ENCODE measurements around the gene SPARCL1.
A peak's percentile ranks its signal among the peaks of the same experiment; 100 is the strongest.

The SPARCL1 gene

GRCh38 chr4:87540146-87541058, 11.2 kb upstream of the SPARCL1 start:
- no peak for DNase-seq

- DNase-seq = no peak
Observed at GRCh38 chr4:87532907-87533306, 3.7 kb upstream of the SPARCL1 start.

DNA sequence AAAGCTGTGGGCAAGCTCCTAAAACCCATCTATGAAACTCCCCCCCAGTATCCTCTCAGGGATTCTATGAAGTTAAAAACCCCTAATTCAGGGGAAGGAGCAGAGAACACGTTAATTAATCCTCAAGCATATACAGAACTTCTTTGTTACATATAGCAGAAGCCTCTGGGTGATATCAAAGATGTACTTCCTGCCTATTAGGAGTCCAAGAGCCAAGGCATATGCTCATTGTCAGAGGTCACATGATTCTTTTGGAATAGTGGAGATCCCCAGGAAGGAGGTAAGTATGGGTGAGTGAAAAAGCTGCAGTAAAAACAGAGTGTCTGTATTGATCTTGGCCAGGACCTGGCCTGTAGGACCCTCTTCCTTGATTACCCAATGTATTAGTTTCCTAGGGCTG, 2.9 kb upstream of the SPARCL1 start:
- no peak for DNase-seq

GRCh38 chr4:87531621-87532020, 2.4 kb upstream of the SPARCL1 start:
- no peak for DNase-seq

- DNase-seq = no peak
Observed at GRCh38 chr4:87530868-87531267, 1.7 kb upstream of the SPARCL1 start.

DNA sequence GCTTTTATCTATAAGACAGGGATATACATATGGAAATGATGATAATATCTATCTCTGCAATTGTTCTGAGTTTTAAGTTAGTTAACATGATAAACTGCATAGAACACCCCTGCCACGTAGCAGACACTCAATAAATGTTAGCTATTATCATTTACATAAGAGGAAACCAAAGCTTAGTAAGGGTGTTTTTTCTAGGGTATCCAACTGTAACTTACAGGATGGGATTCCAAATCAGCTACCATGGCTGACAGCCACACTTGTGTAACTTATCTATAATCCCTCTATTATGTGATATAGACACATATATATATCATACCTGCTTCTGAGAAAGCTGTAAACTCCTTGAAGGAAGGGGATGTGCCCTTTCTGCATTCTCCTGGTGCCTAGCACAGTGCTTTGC, 1.1 kb upstream of the SPARCL1 start:
- no peak for DNase-seq

DNA sequence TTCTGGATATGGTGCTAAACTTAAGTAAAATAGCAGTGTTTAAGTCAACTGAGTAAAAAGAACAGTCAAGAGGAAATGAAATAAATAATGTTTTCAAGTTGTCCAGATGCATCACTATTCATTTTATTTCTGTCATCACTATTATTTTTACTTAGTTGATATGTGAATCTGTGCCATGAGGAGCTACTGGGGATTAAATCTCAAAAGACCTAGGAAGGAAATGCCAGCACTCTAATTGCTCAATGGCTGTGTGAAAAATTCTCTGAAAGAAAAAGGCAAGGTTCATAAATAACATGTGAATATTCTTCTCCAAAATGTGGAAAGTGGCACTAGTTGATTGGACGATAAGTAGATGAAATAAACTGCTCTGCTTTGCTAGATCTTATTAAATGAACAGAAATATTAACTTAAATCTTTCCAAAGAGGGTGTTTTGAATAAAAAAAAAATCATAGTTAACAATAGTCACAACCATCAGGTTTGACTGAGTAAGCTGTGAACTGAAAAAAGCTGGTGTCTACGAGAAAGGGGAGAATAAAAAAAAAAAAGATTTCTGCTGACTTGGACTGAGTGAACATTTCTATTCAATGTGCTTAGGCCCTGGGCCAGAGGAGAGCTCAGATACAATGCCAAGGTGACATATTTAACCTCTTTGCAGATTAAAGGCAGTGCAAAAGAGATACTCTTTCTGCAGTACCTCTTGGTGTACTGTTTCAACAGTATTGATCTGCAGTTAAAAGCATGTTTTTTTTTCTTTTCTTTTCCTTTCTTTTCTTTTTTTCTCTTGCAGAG, 1.6 kb downstream of the SPARCL1 start:
- no peak for DNase-seq

GRCh38 chr4:87525636-87526295, 3.4 kb downstream of the SPARCL1 start:
- peak; percentile 8 for DNase-seq

DNA sequence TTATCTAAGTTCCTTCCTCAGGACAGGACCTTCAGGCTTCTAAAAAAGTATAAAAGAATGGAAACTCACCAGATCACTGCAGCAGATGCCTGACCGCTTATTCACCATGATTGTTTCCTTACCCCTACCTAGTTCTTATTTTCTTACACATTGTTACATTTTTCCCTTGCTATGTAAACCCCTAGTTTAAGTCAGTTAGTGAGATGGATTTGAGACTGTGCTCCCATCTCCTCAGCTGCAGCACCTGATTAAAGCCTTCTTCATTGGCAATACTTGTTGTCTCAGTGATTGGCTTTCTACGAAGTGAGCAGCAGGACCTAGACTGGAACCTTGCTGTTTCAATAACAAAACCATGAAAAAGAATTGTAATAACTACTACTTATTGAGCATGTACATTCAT, 4.7 kb downstream of the SPARCL1 start:
- DNase-seq = no peak

DNA sequence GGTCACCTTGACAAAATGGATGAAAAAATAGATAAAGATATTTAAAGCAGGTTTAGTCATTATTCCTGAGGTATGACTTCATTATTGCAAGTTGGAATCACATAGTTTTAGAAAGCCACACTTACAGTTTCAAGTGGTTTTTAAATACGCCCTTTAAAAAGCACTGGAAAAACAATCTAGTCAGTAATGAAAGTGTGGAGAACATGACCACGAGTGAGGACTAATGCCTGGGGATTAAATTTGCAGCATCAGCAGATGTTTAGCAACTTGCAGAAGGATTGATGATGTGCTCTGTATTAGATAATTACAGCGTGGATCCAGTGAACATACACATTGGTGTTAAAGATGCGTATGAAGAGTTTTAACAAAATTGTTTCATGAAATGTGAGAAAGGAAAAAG, 5.9 kb downstream of the SPARCL1 start:
- no peak for DNase-seq

GRCh38 chr4:87521757-87522374, 7.3 kb downstream of the SPARCL1 start:
- no peak for DNase-seq

- no peak for DNase-seq
Observed at GRCh38 chr4:87521319-87521718, 7.9 kb downstream of the SPARCL1 start.

DNA sequence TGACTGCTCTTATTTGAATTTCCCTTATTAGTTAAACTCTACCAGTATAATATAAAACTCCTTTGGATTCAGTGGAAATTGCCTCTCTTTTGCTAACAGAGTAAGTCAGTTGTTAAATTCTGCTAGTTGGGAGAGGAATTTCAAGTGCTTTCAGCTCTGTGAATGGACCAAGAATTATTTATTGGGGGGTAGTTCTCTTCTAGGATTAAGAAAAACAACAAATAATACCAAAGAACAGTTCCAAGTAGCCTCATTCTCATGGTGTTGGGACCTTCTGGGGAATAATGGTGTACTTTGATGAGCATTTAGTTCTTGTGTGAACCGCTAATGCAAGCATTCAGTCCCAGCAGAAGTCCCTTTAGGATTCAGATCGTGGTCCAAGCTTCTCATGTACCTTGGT, 11.6 kb downstream of the SPARCL1 start:
- no peak for DNase-seq

- DNase-seq = peak; percentile 57
Observed at GRCh38 chr4:87516683-87517082, 12.5 kb downstream of the SPARCL1 start.

DNA sequence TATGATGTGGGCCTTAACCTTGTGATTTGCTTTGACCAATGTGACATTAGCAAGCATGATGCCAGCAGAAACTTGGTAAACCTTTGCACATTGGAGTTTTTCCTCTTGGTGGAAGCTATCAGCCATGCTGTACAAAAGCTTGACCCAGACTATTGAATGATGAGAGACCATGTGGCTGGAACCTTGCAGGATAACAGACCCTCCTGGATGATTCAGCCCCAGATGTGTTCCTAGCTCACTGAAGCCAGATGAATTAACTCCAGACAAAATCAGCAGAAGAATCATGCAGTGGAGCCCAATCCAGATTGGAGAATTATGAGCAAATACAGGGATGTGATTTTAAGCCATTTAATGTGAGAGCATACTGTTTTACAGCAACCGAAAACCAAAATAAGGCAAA, 16.8 kb downstream of the SPARCL1 start:
- no peak for DNase-seq

GRCh38 chr4:87511500-87511899, 17.7 kb downstream of the SPARCL1 start:
- DNase-seq = no peak

DNA sequence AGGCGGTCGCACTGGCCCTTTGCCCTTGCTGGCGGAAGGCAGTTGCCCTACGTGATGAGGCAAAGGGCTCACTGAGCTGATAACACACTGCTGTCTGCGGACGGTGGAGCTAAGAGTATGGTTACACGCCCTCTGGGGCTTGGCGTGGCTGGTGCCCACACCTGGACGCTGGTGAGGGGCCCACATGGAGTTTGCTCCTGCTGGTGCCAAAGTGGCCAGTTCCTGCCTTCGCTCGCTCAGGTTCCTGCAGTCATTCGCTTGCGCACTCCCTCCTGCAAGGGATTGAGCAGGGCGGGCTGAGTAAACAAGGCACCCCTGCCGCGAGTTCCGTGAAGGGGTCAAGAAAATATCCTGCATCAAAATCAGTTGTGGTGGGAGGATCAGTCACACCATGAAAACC, 18.4 kb downstream of the SPARCL1 start:
- no peak for DNase-seq

DNA sequence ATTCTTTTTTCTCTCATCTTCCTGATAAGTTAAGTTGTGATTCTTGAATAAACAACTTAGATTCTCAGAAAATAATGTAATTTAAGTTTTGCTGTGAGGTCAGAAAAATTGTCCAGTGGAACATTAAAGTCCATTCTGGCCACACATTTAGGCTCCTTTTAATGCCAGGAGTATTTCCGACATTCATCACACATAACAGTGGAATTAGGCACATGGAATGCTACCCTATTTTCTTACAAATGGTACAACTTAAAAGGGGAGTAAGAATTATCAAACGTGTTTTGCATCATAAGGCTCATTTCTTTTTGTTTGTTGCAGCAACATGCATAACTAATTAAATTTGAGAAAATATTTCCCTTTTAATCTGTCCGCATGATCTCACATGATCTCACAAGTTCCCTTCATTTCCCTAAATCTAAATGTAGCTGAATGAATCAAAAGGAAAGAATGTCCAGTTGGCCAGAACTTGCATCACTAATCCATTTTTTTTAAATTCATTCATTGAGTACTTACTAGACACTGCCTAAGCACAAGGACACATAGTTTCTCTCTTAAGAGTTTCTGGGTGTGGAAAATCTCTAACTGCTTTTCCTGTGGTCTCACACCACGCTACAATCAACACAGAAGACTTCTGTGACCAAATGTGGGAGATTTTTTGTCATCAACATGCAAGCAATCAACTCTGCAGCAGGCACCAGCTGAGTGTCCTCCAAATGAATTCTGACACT, 22.0 kb downstream of the SPARCL1 start:
- peak; percentile 36 for DNase-seq

GRCh38 chr4:87505862-87506261, 23.3 kb downstream of the SPARCL1 start:
- DNase-seq = no peak

GRCh38 chr4:87502580-87503238, 26.5 kb downstream of the SPARCL1 start:
- no peak for DNase-seq

DNA sequence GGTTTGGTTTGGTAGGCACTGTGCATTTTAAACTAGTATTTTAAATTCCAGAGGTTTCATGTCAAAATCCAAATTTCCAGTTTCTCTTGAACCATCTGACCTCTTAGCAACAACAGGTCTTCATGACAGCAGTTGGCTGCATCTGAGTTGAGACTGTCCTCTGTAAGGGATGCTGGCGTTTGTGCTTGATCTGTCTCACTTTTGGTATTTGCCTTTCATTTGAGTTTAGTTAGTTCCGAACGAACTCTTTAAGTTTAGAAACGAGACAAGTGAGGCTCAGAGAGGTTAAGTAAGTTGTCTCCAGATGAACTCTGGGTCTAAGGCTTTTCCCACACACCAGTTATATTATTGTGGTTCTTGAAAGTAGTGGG, 29.1 kb downstream of the SPARCL1 start:
- DNase-seq = no peak

Measured in NCI-H226 (cell line).